Measurements from ENCODE around the gene SOAT2.
A peak's percentile ranks its signal among the peaks of the same experiment; 100 is the strongest.

SOAT2 gene

DNA sequence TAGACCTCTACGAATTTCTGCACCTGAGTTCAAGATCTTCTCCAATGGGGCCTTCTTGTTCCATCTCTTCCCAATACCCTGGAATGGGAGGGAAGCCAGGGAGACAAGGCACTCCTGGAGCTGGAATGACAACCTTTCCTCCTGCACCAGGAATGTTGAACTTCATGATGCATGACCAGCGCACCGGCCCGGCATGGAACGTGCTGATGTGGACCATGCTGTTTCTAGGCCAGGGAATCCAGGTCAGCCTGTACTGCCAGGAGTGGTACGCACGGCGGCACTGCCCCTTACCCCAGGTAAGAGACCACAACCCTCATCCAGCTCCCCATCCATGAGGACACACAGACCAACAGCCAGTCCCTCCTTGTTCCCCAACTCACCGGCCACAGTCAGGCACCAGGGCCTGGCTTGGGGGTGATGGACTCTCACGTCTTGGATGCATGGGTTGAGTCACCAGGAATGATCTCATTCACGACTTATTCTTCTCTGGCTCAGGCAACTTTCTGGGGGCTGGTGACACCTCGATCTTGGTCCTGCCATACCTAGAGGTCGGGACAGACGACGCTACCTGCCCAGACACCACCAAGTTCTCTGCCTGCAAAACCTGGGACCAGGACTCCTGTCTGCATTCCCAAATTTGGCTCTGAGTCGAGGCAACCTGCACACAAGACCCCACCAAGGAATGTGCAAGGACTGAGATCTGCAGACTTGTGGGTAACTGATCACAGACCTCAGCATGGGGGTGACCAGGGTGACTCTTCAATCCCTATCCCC, 20.5 kb downstream of the SOAT2 start:
- no peak overlapping the region for H3K4me3 ChIP-seq (ENCODE audit: low read depth, low read length)
- TF ChIP-seq MYC (IDR thresholded peaks at IDR 0.05; ENCODE audit: low read depth, low read length) (no peak), POLR2A (IDR thresholded peaks at IDR 0.05; ENCODE audit: extremely low read depth, insufficient read length) (no peak)
- TF ChIP-seq, protein P1, sequence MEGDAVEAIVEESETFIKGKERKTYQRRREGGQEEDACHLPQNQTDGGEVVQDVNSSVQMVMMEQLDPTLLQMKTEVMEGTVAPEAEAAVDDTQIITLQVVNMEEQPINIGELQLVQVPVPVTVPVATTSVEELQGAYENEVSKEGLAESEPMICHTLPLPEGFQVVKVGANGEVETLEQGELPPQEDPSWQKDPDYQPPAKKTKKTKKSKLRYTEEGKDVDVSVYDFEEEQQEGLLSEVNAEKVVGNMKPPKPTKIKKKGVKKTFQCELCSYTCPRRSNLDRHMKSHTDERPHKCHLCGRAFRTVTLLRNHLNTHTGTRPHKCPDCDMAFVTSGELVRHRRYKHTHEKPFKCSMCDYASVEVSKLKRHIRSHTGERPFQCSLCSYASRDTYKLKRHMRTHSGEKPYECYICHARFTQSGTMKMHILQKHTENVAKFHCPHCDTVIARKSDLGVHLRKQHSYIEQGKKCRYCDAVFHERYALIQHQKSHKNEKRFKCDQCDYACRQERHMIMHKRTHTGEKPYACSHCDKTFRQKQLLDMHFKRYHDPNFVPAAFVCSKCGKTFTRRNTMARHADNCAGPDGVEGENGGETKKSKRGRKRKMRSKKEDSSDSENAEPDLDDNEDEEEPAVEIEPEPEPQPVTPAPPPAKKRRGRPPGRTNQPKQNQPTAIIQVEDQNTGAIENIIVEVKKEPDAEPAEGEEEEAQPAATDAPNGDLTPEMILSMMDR (IDR thresholded peaks at IDR 0.05; ENCODE audit: low read depth, low read length), result no peak
- TF ChIP-seq, protein P2, sequence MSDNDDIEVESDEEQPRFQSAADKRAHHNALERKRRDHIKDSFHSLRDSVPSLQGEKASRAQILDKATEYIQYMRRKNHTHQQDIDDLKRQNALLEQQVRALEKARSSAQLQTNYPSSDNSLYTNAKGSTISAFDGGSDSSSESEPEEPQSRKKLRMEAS (IDR thresholded peaks at IDR 0.05; ENCODE audit: low read depth, low read length), result no peak
- no peak for DNase-seq (ENCODE audit: low read depth)

DNA sequence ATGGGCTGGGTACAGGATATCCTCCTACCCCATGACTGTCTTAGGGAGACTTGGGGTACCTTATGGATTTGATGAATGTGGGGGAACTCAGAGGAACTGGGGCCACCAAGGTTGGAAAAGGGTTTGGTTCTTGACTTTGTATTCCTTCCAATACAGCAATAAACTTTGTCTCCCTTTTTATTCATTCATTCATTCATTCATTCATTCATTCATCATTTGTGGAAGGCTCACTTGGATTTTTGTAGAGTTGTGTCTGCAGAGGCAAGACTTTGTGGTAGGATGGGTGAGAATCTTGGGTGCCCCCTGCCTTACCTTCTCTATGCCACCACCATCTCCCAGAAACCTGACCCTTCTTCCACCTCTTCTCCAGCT, 21.1 kb downstream of the SOAT2 start:
- no peak overlapping the region for H3K4me3 ChIP-seq (ENCODE audit: low read depth, low read length)
- no peak for DNase-seq (ENCODE audit: low read depth)
- TF ChIP-seq, protein P1 (IDR thresholded peaks at IDR 0.05; ENCODE audit: low read depth, low read length), result no peak
- TF ChIP-seq MYC (IDR thresholded peaks at IDR 0.05; ENCODE audit: low read depth, low read length), result no peak
- TF ChIP-seq, protein P2 (IDR thresholded peaks at IDR 0.05; ENCODE audit: low read depth, low read length), result no peak
- TF ChIP-seq POLR2A (IDR thresholded peaks at IDR 0.05; ENCODE audit: extremely low read depth, insufficient read length), result no peak

DNA sequence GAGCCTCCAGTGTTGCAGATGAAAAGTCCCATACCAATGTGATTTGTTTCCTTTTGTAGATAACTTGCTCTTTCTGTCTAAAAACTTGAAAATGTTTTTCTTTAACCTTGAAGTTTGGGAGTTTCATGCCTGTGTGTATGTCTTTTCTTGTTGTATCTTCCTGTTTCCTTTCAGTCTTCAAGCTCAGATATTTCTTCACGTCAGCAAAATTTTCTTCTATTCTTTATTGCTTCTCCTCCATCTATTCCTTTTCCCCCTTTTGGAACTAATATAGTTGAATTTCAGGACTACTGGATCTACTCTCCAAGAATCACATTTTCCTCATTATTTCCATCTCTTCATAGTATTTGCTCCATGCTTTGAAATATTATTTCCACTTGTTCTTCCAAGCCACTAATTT, 23.9 kb downstream of the SOAT2 start:
- no peak for DNase-seq (ENCODE audit: low read depth)
- TF ChIP-seq POLR2A (IDR thresholded peaks at IDR 0.05; ENCODE audit: extremely low read depth, insufficient read length) (no peak), MYC (IDR thresholded peaks at IDR 0.05; ENCODE audit: low read depth, low read length) (no peak)
- TF ChIP-seq, protein P2 (IDR thresholded peaks at IDR 0.05; ENCODE audit: low read depth, low read length), result no peak
- TF ChIP-seq, protein P1 (IDR thresholded peaks at IDR 0.05; ENCODE audit: low read depth, low read length), result no peak
- no peak overlapping the region for H3K4me3 ChIP-seq (ENCODE audit: low read depth, low read length)

DNA sequence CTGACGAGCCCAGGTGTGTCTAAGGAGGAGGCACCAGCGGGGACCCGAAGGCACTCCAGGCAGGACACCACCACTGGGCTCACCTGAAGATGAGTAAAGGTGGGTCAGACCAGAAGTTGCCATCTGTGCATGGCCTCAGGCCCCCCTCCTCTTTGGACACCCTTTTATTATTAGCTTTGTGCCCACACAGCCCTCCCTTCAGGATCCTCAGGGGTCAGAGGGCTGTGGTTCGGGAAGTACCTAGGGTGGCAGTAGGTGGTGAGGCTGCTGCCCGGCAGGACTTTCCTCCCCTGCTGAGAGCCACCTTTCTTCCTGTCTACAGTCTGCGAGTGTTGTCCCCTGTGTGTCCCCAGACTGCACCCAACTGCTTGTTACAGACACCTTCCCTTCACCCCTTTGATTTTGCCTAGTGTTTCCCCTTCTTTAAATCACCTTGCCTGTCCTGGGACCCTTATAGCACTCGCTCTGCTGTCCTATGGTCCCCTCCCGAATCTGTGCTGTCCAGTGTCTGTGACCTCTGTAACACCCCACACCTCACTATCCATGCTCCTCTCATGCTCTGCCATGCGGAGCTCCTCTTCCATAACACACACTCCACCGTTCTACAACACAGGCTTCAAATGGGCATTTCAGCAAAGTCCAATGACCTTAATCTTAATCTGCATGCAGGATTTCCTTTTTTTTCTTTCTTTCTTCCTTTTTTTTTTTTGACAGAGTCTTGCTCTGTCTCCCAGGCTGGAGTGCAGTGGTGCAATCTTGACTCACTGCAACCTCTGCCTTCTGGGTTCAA, 25.7 kb downstream of the SOAT2 start:
- TF ChIP-seq MYC (IDR thresholded peaks at IDR 0.05; ENCODE audit: low read depth, low read length) (no peak), POLR2A (IDR thresholded peaks at IDR 0.05; ENCODE audit: extremely low read depth, insufficient read length) (no peak)
- TF ChIP-seq, protein P1 (IDR thresholded peaks at IDR 0.05; ENCODE audit: low read depth, low read length), result no peak
- TF ChIP-seq, protein P2 (IDR thresholded peaks at IDR 0.05; ENCODE audit: low read depth, low read length), result no peak
- no peak overlapping the region for H3K4me3 ChIP-seq (ENCODE audit: low read depth, low read length)
- peak; percentile 20 for DNase-seq (ENCODE audit: low read depth)

DNA sequence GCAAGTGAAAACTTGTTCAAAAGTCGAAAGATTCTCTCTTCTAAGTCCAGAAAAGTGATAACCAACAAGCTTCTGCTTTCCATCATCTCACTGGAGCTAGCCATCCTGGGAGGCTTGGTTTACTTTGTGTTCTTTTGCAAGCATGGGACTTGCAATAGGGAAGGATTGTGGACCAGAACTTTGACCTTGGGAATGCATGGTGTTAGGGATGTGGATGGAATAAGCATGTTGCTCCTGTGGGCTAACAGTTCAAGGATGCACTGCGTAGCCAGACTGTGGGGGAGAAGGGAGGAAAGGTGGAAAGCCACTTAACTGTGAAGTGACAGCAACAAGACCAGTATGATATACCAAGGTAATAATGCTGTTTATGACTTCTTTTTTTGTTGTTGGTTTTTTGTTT, 28.6 kb downstream of the SOAT2 start:
- TF ChIP-seq, protein P1 (IDR thresholded peaks at IDR 0.05; ENCODE audit: low read depth, low read length), result no peak
- TF ChIP-seq MYC (IDR thresholded peaks at IDR 0.05; ENCODE audit: low read depth, low read length) (no peak), POLR2A (IDR thresholded peaks at IDR 0.05; ENCODE audit: extremely low read depth, insufficient read length) (no peak)
- TF ChIP-seq, protein P2 (IDR thresholded peaks at IDR 0.05; ENCODE audit: low read depth, low read length), result no peak
- no peak for DNase-seq (ENCODE audit: low read depth)
- H3K4me3 ChIP-seq (ENCODE audit: low read depth, low read length), result no peak overlapping the region
